CD4-positive, alpha-beta T cell (primary cell): ENCODE results near the gene FILIP1. TPM values are rescaled to one million over a fixed set of nuclear protein-coding genes. Genes with fewer than 3 reads are reported as not detected.

ENCODE experiments used
- ATAC-seq: fragments of 200-7000 bp; cut with Tn5 transposase; one replicate; pipeline ENCODE4 v1.10.0; 2022; ENCODE audit warnings: mild to moderate bottlenecking; ENCODE audit not compliant: poor library complexity
- CTCF ChIA-PET: fragments of 350-600 bp; sonication (Branson Sonifier 250); formaldehyde crosslinking; loops from one replicate; lab custom pipeline; 2021; ENCODE audit warnings: antibody characterized with exemption, inconsistent platforms; lab: Charles Lee
- POLR2A ChIA-PET: fragments of 350-600 bp; sonication (Branson Sonifier 250); formaldehyde crosslinking; loops from one replicate; lab custom pipeline; 2021; ENCODE audit warnings: antibody characterized with exemption, inconsistent platforms; lab: Charles Lee
- DNase-seq, 14 experiments: peaks; one replicate each; pipeline ENCODE4 v3.0.0-alpha.2; 2013 to 2020; ENCODE audit warnings: mixed read lengths in 2 of 14
- H3K27ac ChIP-seq, 2 donors: one replicate each; pipeline versions ENCODE4 v1.5.1 to v1.7.0; 2013; ENCODE audit warnings: low read length in 2 of 2, low read depth in 1 of 2, mild to moderate bottlenecking in 1 of 2
- H3K27me3 ChIP-seq, 2 experiments: 1 replicate in 1 of 2; 2 replicates in 1 of 2; pipeline versions ENCODE4 v1.6.1 to v1.7.0; 2013; ENCODE audit warnings: low read length in 2 of 2, control low read depth in 1 of 2, mild to moderate bottlenecking in 1 of 2, moderate library complexity in 1 of 2; ENCODE audit not compliant: insufficient read depth in 2 of 2, control insufficient read depth in 1 of 2
- H3K36me3 ChIP-seq: one replicate; pipeline ENCODE4 v1.6.1; 2013; ENCODE audit warnings: low read length, control low read depth; ENCODE audit not compliant: insufficient read depth
- H3K4me1 ChIP-seq: one replicate; pipeline ENCODE4 v1.6.1; 2013; ENCODE audit warnings: low read length, control low read depth; ENCODE audit not compliant: insufficient read depth
- H3K4me3 ChIP-seq: one replicate; pipeline ENCODE4 v1.5.1; 2013; ENCODE audit warnings: mild to moderate bottlenecking, low read length, moderate library complexity
- H3K9me3 ChIP-seq, 2 experiments: 1 replicate in 1 of 2; 2 replicates in 1 of 2; pipeline versions ENCODE4 v1.6.1 to v1.7.0; 2013; ENCODE audit warnings: low read length in 2 of 2, mild to moderate bottlenecking in 2 of 2, control low read depth in 1 of 2, moderate library complexity in 1 of 2; ENCODE audit not compliant: control insufficient read depth in 1 of 2, insufficient read depth in 1 of 2
- H3K27ac Mint-ChIP-seq: one replicate; pipeline ENCODE4 v1.8.0; 2020; ENCODE audit warnings: mixed read lengths
- H3K27me3 Mint-ChIP-seq: one replicate; pipeline ENCODE4 v1.8.0; 2021; ENCODE audit warnings: mixed read lengths
- H3K36me3 Mint-ChIP-seq: one replicate; pipeline ENCODE4 v1.8.0; 2021; ENCODE audit warnings: low read depth, mixed read lengths
- H3K4me1 Mint-ChIP-seq: one replicate; pipeline ENCODE4 v1.8.0; 2021; ENCODE audit warnings: low read depth, mixed read lengths
- H3K4me3 Mint-ChIP-seq: one replicate; pipeline ENCODE4 v1.8.0; 2020; ENCODE audit warnings: mild to moderate bottlenecking, mixed read lengths
- H3K9me3 Mint-ChIP-seq: one replicate; pipeline ENCODE4 v1.8.0; 2020; ENCODE audit warnings: mixed read lengths
- CTCF ChIP-seq: fragments of 200-600 bp; IDR thresholded peaks from one replicate; pipeline ENCODE4 v1.8.0; 2022; ENCODE audit warnings: antibody characterized with exemption, mild to moderate bottlenecking
- intact Hi-C, 2 experiments: fragments of 100-400 bp; cut with DNase I in 1 of 2; cut with micrococcal nuclease in 1 of 2; formaldehyde crosslinking; loops; one replicate each; pipeline versions ENCODE4 v1.15.1 to v1.9.0; 2023 to 2025; cut with DNase I, micrococcal nuclease
- total RNA-seq, 174 experiments: library from RNA in 2 of 174; stranded (reverse) in 2 of 174; gene quantifications; one replicate each; pipeline ENCODE4 v1.2.3 and lab custom pipeline; 2021 to 2026

The FILIP1 gene
- total RNA-seq, 2 experiments from 2014 or later = 0.06 TPM; not detected in 1

DNA sequence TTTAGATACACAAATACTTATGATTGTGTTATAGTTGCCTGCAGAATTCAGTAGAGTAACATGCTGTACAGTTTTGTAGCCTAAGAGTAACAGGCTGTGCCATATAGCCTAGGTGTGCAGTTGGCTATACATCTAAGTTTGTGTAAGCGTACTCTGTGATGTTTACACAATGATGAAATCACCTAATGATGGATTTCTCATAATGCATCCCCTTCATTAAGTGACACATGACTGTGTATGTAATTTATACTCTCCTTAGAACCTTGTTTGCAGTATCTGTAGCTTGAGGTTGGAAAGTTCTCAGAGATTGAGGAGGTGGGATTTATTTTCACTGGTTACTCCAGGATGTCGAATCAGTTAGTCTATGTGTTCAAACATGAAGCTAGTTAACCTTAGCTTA lies 142.0 kb downstream of the FILIP1 start:
- intact Hi-C loops = no loop called here

GRCh38 chr6:75350808-75351207 lies 142.8 kb downstream of the FILIP1 start:
- ChIA-PET CTCF (no interaction called here), POLR2A (no interaction called here)
- no peaks in the 10 kb centered on the region for H3K9me3 ChIP-seq
- ATAC-seq = no peak
- no peak overlapping the region for H3K4me3 ChIP-seq
- no peaks in the 10 kb centered on the region for H3K36me3 Mint-ChIP-seq
- peaks cover 8% of the 10 kb centered on the region for H3K4me1 Mint-ChIP-seq
- no peaks in the 10 kb centered on the region for H3K9me3 Mint-ChIP-seq
- peaks cover 6% of the 10 kb centered on the region for H3K4me1 ChIP-seq
- no peak for DNase-seq
- intact Hi-C loops = no loop called here
- no peak for TF ChIP-seq CTCF
- peaks cover 11 to 22% of the 10 kb centered on the region in 2 experiments for H3K27me3 ChIP-seq
- no peak overlapping the region for H3K4me3 Mint-ChIP-seq
- peaks cover 72% of the 10 kb centered on the region for H3K27me3 Mint-ChIP-seq
- no peak overlapping the region for H3K27ac ChIP-seq
- H3K36me3 ChIP-seq = no peaks in the 10 kb centered on the region
- H3K27ac Mint-ChIP-seq = no peak overlapping the region

More for the DNA sequence above, 142.0 kb downstream of the FILIP1 start:
- TF ChIP-seq CTCF = no peak
- ChIA-PET CTCF (interaction anchor here (0.6 kb wide), 1 partner anchor 55 kb away, joined by 4 read pairs; no protein-coding TSS in a partner anchor), POLR2A (no interaction called here)
- H3K4me1 ChIP-seq = peaks cover 6% of the 10 kb centered on the region
- H3K27me3 ChIP-seq = peaks cover 11 to 22% of the 10 kb centered on the region in 2 experiments
- DNase-seq (no peak), ATAC-seq (no peak)
- H3K9me3 ChIP-seq = no peaks in the 10 kb centered on the region
- no peaks in the 10 kb centered on the region for H3K36me3 ChIP-seq
- no peak overlapping the region for H3K4me3 Mint-ChIP-seq
- H3K4me1 Mint-ChIP-seq = peaks cover 8% of the 10 kb centered on the region
- H3K36me3 Mint-ChIP-seq = no peaks in the 10 kb centered on the region
- no peak overlapping the region for H3K27ac Mint-ChIP-seq
- no peaks in the 10 kb centered on the region for H3K9me3 Mint-ChIP-seq
- no peak overlapping the region for H3K27ac ChIP-seq
- no peak overlapping the region for H3K4me3 ChIP-seq
- peaks cover 72% of the 10 kb centered on the region for H3K27me3 Mint-ChIP-seq

DNA sequence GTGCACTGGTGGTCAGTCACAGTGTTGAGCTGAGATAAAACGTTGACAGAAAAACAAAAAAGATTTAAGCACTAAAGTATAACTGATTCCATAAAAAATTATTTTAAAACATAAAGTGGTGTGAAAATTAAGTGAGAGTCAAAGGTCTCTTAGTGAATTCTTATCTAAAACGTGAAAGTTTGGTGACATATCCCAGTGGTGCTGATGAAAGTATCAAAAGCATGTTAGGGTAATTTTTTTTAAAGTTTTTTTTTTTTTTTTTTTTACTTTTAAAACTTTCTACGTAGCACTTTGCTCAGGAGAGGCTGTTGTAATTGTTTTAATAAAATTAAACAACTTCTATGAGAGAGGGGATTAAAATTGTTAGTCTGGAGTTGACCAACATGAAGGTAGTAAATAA lies 143.4 kb downstream of the FILIP1 start:
- H3K27ac Mint-ChIP-seq = no peak overlapping the region
- no peak overlapping the region for H3K27ac ChIP-seq
- H3K4me1 Mint-ChIP-seq = peaks cover 8% of the 10 kb centered on the region
- no peaks in the 10 kb centered on the region for H3K9me3 Mint-ChIP-seq
- CTCF ChIA-PET = no interaction called here
- POLR2A ChIA-PET = no interaction called here
- ATAC-seq (no peak), DNase-seq (no peak)
- H3K27me3 Mint-ChIP-seq = peaks cover 73% of the 10 kb centered on the region
- H3K4me3 Mint-ChIP-seq = no peak overlapping the region
- H3K27me3 ChIP-seq = peaks cover 11 to 22% of the 10 kb centered on the region in 2 experiments
- no peaks in the 10 kb centered on the region for H3K36me3 ChIP-seq
- no peak for TF ChIP-seq CTCF
- H3K4me3 ChIP-seq = no peak overlapping the region
- H3K9me3 ChIP-seq = no peaks in the 10 kb centered on the region
- H3K36me3 Mint-ChIP-seq = no peaks in the 10 kb centered on the region
- intact Hi-C loops = no loop called here
- peaks cover 6% of the 10 kb centered on the region for H3K4me1 ChIP-seq
